ENCODE results near the gene CCNF.

DNA sequence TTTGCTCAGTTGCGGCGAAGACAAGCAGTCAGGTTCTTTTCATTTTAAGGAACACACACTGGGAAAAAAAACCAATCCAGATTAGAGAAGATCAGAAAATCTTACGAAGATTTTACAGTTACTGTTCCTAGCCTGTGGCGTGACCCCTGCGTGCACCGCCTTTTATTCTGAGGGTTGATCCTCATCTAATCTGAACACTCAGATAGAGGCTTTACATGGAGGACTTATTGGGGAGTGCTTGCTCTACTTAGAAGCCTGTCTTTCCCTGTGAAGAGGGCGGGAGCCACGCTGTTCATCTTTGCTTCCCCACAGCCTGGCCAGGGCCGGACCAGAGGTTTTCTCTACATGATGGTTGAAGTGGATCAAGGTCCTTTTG, 47.1 kb downstream of the CCNF start:
- TF ChIP-seq, protein P1, sequence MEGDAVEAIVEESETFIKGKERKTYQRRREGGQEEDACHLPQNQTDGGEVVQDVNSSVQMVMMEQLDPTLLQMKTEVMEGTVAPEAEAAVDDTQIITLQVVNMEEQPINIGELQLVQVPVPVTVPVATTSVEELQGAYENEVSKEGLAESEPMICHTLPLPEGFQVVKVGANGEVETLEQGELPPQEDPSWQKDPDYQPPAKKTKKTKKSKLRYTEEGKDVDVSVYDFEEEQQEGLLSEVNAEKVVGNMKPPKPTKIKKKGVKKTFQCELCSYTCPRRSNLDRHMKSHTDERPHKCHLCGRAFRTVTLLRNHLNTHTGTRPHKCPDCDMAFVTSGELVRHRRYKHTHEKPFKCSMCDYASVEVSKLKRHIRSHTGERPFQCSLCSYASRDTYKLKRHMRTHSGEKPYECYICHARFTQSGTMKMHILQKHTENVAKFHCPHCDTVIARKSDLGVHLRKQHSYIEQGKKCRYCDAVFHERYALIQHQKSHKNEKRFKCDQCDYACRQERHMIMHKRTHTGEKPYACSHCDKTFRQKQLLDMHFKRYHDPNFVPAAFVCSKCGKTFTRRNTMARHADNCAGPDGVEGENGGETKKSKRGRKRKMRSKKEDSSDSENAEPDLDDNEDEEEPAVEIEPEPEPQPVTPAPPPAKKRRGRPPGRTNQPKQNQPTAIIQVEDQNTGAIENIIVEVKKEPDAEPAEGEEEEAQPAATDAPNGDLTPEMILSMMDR (IDR thresholded peaks at IDR 0.05; ENCODE audit: borderline replicate concordance, extremely low read depth, low read length, poor library complexity, severe bottlenecking), result no peak
- no peak for TF ChIP-seq EZH2 (IDR thresholded peaks at IDR 0.05; ENCODE audit: borderline replicate concordance, low read depth, low read length, severe bottlenecking)

All from DND-41 (cell line).